OCI-LY7 (cell line): ENCODE results near the gene EPHA1.

Source experiments
- CTCF ChIP-seq: fragments of 200-600 bp; sonication (generic); conservative IDR thresholded peaks from 2 replicates; pipeline ENCODE4 v1.5.1; 2014; ENCODE audit warnings: mild to moderate bottlenecking, antibody characterized with exemption, low read length, moderate library complexity, mixed read lengths
- EZH2phosphoT487 ChIP-seq: fragments of 200-600 bp; sonication (generic); IDR thresholded peaks from 2 replicates; pipeline ENCODE4 v1.6.1; 2018; ENCODE audit warnings: low read depth, borderline replicate concordance, mild to moderate bottlenecking, mixed run types, antibody characterized with exemption, low read length, moderate library complexity, mixed read lengths

DNA sequence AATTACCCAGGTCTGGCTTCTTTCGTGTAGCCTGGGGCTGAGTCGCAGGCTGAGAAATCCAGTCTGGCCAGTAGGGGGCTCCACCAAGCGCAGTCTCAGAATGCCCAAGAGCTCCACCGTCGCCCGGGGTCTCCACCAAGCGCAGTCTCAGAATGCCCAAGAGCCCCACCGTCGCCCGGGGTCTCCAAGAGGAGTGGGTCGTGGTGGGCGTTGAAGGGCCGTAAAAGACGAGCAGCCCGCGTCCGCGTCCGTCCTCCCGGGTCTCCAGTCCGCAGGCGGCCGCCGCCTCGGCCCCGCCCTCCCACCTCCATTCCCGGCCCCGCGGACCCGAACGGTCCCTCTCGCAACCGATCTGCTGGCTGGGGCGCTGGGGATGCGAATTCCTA is 28.4 kb downstream of the EPHA1 start:
- TF ChIP-seq CTCF (peak; percentile 91), EZH2phosphoT487 (no peak)
